DMS 273 (cell line): Measurements from ENCODE around the gene ADGRF5.
A peak's percentile ranks its signal among the peaks of the same experiment; 100 is the strongest.

Experiments
- DNase-seq: peaks from one replicate; lab custom pipeline; 2025; ENCODE audit not compliant: unreplicated experiment; lab: John Stamatoyannopoulos, UW

The ADGRF5 gene

GRCh38 chr6:46932526-46933319 lies 11.0 kb upstream of the ADGRF5 start:
- peak; percentile 29 for DNase-seq

GRCh38 chr6:46931416-46931815 lies 9.7 kb upstream of the ADGRF5 start:
- DNase-seq = no peak

DNA sequence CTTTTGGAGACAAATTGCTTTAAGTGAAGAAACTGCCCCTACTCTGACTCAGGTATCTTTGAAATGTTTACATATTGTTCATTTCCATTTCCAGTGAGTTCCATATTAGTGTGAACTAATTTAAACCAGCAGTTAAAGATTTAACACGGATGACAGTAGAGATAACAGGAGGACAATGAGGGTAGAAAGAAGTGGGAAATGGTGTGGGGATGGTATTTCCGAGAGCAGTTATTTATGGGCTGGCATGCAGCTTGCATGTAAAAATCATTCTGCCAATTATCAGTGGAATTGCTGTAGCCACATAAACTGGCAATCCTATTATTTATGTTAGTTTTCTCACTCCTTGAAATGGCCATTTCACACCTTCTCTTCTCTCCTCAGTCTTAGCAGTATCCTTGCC lies 8.6 kb upstream of the ADGRF5 start:
- DNase-seq = no peak

DNA sequence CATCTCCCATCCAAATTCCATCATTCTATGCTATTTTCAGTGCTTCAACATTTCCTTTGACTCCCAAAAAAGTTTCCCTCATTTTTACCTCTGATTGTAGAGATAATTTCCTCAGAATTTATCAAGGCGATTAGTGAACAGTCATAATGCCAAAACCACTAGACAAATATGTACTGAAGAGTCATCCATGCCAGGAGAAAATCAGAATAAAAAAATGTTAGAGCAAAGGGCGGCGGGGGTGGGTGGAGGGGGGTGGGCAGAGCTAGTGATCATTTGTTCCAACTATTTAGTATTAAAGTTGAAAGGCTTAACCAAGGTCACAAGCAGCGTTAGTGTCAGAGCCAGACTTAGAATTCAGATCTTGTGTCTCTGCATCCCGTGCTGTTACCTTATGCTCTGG lies 5.3 kb upstream of the ADGRF5 start:
- DNase-seq = no peak

DNA sequence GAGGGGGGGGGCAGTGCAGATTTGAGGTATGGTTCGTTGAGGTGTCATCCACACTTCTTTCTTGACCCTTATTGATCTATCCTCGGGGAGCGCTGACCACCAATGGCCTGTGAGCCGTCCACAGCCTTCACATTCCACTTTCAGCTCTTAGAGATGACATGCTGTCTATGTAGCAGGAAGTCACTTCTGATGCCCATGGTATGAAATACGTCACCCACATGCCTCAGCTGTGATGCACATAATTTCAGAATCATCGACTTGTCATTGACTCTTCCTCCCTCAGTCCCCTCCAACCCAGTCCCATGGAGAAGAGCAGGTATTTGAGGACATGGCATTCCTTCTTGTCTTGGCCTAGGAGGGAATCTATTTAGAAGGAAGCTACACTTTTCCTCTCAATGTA lies 4.7 kb upstream of the ADGRF5 start:
- DNase-seq = no peak

- no peak for DNase-seq
Observed at GRCh38 chr6:46925563-46926253, 4.0 kb upstream of the ADGRF5 start.

- DNase-seq = no peak
Observed at GRCh38 chr6:46923476-46923875, 1.7 kb upstream of the ADGRF5 start.

GRCh38 chr6:46921059-46921458 lies 679 bp downstream of the ADGRF5 start:
- DNase-seq = no peak

- no peak for DNase-seq
Observed at GRCh38 chr6:46918806-46919205, 2.9 kb downstream of the ADGRF5 start.

- peak; percentile 92 for DNase-seq
Observed at GRCh38 chr6:46917002-46917545, 4.7 kb downstream of the ADGRF5 start.

DNA sequence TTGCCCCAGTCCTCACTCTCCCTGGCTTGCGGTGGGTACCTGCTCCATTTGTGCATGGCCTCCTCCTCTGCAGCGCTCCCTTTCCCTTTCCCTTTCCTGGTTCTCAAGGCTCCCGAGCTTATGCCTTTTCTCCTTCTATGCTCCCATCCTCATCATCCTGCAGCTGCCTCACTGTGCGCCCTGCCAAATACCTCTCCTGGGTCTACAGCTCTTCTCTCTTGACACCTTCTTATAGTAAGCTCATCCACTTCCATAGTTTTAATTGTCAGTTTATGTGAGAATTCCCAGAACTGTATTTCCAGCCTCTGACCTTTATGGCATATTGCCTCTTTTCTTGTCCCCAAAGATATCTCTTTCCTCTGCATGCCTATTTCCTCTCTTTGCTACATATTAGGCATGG lies 5.9 kb downstream of the ADGRF5 start:
- no peak for DNase-seq

DNA sequence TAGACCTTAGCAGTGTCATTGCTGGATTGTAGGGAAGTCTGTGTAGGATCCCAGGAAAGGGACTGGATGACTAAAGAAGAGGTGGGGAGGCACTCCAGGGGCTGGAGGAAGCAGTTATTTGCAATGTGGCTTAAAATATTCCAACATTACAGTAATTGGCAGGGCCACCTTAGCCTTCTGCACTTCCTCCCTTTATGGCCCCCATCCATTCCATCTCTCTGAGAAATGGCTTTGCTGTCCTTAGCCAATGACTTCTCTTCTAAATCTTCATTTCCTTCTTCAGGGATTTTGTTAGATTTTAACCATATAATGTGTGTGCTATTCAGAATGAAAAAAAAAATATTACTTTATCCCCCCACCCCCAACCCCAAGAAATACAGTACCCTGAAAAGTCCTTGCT lies 6.4 kb downstream of the ADGRF5 start:
- no peak for DNase-seq

GRCh38 chr6:46914279-46914810 lies 7.4 kb downstream of the ADGRF5 start:
- no peak for DNase-seq

GRCh38 chr6:46909371-46909770 lies 12.4 kb downstream of the ADGRF5 start:
- peak; percentile 4 for DNase-seq

- DNase-seq = no peak
Observed at GRCh38 chr6:46906776-46907175, 15.0 kb downstream of the ADGRF5 start.

- no peak for DNase-seq
Observed at GRCh38 chr6:46904117-46904516, 17.6 kb downstream of the ADGRF5 start.

DNA sequence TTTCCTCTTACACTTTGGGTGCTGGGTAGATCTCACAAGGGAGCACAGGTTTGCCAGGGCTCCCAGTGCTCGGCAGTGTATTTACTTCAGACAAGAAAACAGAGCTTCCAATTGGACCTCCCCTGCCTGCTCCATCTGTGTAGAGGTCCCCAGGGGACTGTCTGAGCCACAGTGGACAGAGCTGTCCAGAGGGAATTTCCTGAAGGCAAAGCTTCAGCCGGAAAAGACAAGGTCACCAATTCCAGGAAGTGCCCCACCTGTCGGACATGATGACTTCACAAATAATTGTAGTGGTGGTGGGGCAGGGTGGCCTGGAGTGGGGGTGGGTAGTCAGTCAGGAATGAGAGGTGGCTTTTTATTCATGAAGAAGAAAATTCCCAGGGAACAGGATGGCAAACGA lies 18.6 kb downstream of the ADGRF5 start:
- DNase-seq = peak; percentile 21

GRCh38 chr6:46901882-46902314 lies 19.8 kb downstream of the ADGRF5 start:
- peak; percentile 15 for DNase-seq

- no peak for DNase-seq
Observed at GRCh38 chr6:46900266-46900665, 21.5 kb downstream of the ADGRF5 start.

GRCh38 chr6:46899659-46900058 lies 22.1 kb downstream of the ADGRF5 start:
- no peak for DNase-seq

DNA sequence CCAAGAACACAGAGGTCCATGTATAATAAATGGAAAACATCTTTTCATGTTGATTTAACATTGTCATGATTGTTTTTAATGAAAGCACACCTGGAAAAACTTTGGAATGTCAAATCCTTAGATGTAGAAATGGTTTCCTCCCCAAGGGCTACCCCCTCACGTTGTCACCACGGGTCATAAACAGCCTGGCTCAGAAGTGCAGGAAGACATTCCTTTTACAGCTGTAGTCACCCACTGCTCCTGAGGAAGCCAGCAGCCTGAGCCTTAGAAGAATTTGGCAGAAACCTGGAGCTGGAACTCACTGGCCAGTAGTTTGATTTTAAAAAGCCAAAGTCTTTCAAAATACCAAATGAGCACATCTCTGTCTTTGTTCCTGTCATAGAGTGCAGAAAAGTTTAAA lies 23.7 kb downstream of the ADGRF5 start:
- DNase-seq = no peak

- no peak for DNase-seq
Observed at GRCh38 chr6:46896871-46897270, 24.9 kb downstream of the ADGRF5 start.
